Hematopoietic multipotent progenitor cell treated with erythropoietin and hydrocortisone succinate and interleukin-3 and kit ligand, for 6 days (in vitro differentiated cells): Measurements from ENCODE around the gene MMEL1.

ENCODE experiments used
- DNase-seq: peaks from one replicate; pipeline ENCODE4 v3.0.0-alpha.2; 2015

MMEL1 gene

GRCh38 chr1:2603521-2604155 is 29.2 kb downstream of the MMEL1 start:
- DNase-seq, result no peak

- DNase-seq, result no peak
Measured at GRCh38 chr1:2602866-2603520, 29.8 kb downstream of the MMEL1 start.

GRCh38 chr1:2602311-2602835 is 30.4 kb downstream of the MMEL1 start:
- no peak for DNase-seq

GRCh38 chr1:2601721-2602303 is 31.0 kb downstream of the MMEL1 start:
- no peak for DNase-seq

GRCh38 chr1:2598329-2598931 is 34.4 kb downstream of the MMEL1 start:
- no peak for DNase-seq

- no peak for DNase-seq
Measured at GRCh38 chr1:2597441-2598328, 35.1 kb downstream of the MMEL1 start.

GRCh38 chr1:2596530-2597333 is 36.1 kb downstream of the MMEL1 start:
- no peak for DNase-seq

GRCh38 chr1:2595812-2596529 is 36.8 kb downstream of the MMEL1 start:
- no peak for DNase-seq

GRCh38 chr1:2595261-2595811 is 37.5 kb downstream of the MMEL1 start:
- no peak for DNase-seq

GRCh38 chr1:2594641-2595131 is 38.1 kb downstream of the MMEL1 start:
- no peak for DNase-seq

GRCh38 chr1:2594001-2594640 is 38.7 kb downstream of the MMEL1 start:
- DNase-seq, result no peak

- DNase-seq, result no peak
Measured at GRCh38 chr1:2593251-2593878, 39.5 kb downstream of the MMEL1 start.

- DNase-seq, result no peak
Measured at GRCh38 chr1:2592672-2593071, 40.1 kb downstream of the MMEL1 start.

GRCh38 chr1:2591581-2592261 is 41.1 kb downstream of the MMEL1 start:
- DNase-seq, result no peak

- no peak for DNase-seq
Measured at GRCh38 chr1:2591233-2591580, 41.6 kb downstream of the MMEL1 start.

GRCh38 chr1:2590233-2591141 is 42.3 kb downstream of the MMEL1 start:
- DNase-seq, result no peak

- no peak for DNase-seq
Measured at GRCh38 chr1:2589431-2590232, 43.2 kb downstream of the MMEL1 start.
